GM12874 (cell line): Measurements from ENCODE around the gene TMEM139.

Experiments used
- TF ChIP-seq, protein P1 (sequence below): IDR thresholded peaks from 2 replicates; pipeline ENCODE4 v1.5.1; 2011; ENCODE audit warnings: low read depth, mild to moderate bottlenecking, control low read depth, low read length, moderate library complexity; ENCODE audit not compliant: insufficient read depth

TMEM139 gene

DNA sequence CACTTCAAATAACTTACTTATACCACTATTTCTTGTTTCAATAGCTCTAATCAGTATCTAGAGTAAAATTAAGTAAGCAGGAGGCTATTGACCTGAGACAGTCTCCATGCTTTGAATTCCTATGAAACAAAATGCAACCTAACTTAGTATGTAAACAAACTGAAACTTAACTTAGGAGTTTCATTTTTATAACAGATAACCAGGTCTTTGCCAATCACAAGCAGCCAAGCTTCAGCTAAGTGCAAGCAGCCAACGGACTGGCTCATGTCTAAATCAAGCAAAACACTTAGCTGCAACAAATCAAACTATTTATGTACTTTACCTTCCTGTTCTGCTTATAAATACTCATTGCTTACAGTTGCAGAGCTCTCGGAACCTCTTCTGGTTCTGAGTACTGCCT, 25.9 kb upstream of the TMEM139 start:
- TF ChIP-seq, protein P1, sequence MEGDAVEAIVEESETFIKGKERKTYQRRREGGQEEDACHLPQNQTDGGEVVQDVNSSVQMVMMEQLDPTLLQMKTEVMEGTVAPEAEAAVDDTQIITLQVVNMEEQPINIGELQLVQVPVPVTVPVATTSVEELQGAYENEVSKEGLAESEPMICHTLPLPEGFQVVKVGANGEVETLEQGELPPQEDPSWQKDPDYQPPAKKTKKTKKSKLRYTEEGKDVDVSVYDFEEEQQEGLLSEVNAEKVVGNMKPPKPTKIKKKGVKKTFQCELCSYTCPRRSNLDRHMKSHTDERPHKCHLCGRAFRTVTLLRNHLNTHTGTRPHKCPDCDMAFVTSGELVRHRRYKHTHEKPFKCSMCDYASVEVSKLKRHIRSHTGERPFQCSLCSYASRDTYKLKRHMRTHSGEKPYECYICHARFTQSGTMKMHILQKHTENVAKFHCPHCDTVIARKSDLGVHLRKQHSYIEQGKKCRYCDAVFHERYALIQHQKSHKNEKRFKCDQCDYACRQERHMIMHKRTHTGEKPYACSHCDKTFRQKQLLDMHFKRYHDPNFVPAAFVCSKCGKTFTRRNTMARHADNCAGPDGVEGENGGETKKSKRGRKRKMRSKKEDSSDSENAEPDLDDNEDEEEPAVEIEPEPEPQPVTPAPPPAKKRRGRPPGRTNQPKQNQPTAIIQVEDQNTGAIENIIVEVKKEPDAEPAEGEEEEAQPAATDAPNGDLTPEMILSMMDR = no peak

DNA sequence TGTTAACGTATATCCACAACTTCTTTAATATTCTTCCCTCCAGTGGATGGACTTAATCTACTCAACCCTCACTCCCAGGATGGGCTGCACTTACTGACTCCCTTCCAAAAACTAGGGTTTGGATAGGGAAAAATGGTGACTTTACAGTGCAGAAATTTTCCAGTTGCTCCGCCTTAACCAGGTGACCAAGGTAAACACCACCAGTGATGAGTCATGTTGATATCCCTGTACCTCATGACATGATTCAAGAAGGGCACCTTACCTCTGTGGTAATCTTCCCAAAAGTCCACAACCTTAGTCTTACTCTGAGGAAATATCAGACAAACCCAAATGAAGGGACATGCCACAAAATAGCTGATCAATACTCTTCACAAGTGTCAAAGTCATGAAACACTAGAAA, 25.0 kb upstream of the TMEM139 start:
- TF ChIP-seq, protein P1 = no peak

DNA sequence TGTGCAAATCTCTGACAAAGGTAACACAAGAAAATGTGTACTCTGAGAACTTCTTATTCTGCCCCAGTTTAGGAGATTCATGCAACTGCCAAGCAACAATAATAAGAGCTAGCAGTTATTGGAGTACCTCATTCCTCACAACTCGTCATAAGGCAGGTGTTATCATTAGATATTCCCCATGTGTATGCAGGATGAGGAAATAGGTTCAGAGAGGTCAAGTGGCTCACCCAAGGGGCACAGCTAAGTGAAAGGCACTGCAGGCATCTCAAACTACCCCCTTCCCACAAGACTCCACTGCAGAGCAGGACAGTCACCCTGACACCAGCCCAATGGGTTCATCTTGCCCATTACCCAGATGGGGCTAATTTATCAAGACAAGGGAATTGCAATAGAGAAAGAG, 22.9 kb upstream of the TMEM139 start:
- TF ChIP-seq, protein P1 = no peak

DNA sequence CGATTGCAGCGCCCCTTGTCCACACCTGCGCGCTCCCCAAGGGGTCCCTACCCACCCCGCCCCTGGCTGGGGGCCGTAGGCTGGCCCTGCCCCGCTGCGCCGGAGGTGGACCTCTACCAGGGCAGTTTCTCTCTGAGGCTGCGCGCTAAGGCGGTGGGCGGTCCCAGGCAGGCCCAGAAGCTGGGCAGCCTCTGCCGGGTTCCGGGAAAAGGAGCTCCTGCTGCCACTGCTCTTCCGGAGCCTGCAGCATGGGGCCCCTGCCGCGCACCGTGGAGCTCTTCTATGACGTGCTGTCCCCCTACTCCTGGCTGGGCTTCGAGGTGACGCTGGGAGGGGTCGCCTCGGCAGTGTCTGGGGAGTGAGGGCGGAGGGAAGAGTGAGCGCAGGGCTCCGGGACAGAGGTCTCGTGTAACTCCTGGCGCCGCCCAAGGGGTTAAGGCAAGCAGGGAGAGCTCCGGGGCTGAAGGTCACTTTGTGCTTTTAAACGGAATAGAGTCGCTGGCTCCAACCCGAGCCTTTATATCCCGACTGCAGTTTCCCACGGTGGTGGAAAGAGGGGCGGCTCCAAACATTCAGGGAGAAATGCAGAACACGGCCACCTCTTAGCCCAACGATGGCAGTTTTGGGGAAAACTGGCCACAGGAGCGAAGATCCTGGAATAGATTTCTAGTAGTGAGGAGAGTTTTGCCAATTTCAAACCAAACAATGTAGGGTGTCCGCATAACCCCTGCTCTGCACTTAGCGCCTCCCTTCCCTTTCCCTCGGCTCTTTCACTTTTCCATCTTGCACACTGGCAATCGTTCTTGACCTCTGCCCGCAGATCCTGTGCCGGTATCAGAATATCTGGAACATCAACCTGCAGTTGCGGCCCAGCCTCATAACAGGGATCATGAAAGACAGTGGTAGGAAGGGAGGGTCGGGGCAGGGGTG, 21.2 kb upstream of the TMEM139 start, which contains the start of gene GSTK1:
GSTK1 (plus strand) TSS at position 176 of the 930 bp plus-strand sequence; CDS start at position 249, 73 bp downstream.
- TF ChIP-seq, protein P1 = no peak

DNA sequence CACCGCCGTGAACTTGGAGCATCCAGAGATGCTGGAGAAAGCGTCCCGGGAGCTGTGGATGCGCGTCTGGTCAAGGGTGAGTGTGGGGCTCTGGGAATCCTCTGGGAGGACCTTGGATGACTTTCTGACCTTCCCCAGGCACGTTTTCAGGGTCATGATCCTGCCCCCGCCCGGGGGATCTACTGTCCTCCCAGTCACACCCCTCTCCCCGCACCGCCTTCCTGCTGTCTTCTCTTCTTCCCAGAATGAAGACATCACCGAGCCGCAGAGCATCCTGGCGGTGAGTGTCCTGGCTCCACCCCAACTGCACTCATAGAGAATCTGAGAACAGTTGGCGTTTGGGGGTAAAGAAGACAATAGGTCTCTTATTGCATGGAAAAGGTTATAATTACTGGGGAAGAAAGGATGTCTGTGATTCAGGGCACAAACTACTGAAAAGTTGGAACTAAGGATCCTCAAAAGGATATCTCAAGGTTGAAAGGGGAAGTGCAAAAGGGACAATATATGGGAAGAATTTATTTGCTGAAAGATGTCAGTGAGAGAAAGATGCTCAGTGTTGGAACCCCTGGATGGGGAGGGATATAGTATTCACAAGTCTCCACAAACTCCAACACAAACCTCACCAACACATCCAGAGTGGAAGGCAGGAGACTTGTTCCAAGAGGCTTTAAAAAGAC, 19.6 kb upstream of the TMEM139 start:
- TF ChIP-seq, protein P1 = no peak

DNA sequence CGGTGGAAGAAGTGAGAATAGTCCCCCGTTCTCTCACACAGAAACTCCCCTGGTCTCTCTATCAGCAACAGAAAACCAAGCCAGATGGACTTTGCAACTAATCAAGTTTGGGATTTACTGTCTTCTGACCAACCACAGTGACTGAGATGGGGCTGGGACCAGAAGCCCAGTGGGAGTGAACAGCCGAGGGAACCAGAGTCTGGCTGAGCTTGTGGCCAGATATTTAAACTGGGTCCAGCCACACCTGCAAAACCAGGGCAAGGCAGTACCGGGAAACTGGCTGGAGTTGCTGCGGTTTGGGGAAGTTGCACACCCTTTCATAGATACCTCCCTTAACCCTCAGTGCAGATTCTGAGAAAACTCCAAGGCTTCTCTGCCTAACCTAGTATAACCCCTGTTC, 15.5 kb upstream of the TMEM139 start:
- TF ChIP-seq, protein P1 = no peak

DNA sequence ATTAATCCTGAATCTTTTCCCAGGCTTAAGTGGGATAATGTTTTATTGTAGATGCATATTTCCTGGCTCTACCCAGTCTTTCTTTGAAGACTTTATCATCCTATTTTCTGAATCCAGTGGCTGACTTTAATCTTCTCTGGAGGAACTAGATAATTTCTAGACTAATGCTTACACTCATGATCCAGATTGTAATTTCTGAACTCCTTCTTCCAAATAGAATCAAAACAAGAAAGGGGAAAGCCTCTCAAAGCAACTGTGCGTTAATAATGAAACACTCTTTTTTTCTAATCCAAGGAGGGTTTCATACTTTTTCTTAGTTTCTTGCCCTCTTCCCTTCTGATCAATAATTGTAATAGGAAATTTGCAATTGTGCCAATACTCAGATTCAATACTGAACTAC, 13.5 kb upstream of the TMEM139 start:
- TF ChIP-seq, protein P1 = no peak
